GM13976 (cell line): ENCODE data around the gene OR13G1.

Experiments
- DNase-seq: peaks from one replicate; pipeline ENCODE4 v3.0.0; 2012; ENCODE audit warnings: low spot score
- CTCF ChIP-seq: IDR thresholded peaks from 2 replicates; pipeline ENCODE4 v1.5.1; 2012; ENCODE audit warnings: borderline replicate concordance, mild to moderate bottlenecking; ENCODE audit not compliant: insufficient read depth; ENCODE audit errors: extremely low read depth, missing control alignments, control extremely low read depth
- in situ Hi-C: fragments of 300-500 bp; cut with MboI; formaldehyde crosslinking; loops from one replicate; pipeline ENCODE4 v1.12.0; 2022; ENCODE audit warnings: low sequenced_read_pairs, mixed read lengths, inconsistent platforms; ENCODE audit not compliant: unreplicated experiment

OR13G1 gene

DNA sequence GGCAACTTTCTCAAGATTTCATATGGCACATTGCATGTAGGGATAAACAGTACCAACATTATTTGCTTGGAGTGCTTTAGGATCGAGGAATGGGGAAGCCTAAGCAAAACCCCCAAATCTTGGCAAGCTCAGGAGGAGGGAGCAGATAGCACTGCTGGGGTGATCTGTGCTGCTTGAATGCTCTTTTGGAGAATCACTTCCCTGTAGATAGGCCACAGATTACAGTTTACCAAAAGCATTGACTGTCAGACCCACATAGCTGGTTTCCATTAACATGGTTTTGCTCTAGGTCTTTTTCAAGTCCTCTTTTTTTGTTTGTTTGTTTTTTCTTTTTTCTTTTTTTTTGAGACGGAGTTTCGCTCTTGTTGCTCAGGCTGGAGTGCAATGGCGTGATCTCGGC lies 36.8 kb downstream of the OR13G1 start:
- no peak for TF ChIP-seq CTCF
- in situ Hi-C loops: no loop called here
- DNase-seq: no peak

- TF ChIP-seq CTCF: no peak
- no peak for DNase-seq
- in situ Hi-C loops: no loop called here
Measured at GRCh38 chr1:247639381-247639981, 40.1 kb downstream of the OR13G1 start.

GRCh38 chr1:247638781-247639180 lies 40.8 kb downstream of the OR13G1 start:
- no peak for DNase-seq
- no peak for TF ChIP-seq CTCF
- in situ Hi-C loops: no loop called here

DNA sequence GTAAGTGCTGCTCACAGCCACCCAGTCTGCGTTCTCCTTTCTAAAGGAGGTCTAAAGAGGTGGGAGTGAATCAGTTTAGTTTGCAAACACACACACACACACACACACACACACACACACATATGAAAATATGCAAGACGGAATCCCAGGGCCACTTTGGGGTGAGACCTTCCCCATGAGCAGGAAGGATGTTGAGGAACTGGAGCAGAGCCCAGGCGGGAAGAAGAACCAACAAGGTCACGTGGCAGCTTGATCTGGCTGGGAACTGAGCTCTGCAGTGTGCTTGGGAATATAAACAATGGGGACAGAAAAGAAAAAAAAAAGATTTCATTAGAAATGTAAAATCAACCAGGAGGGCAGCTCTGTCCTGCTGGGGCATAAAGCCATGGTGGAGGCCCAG lies 41.5 kb downstream of the OR13G1 start:
- no peak for DNase-seq
- in situ Hi-C loops: no loop called here
- no peak for TF ChIP-seq CTCF

DNA sequence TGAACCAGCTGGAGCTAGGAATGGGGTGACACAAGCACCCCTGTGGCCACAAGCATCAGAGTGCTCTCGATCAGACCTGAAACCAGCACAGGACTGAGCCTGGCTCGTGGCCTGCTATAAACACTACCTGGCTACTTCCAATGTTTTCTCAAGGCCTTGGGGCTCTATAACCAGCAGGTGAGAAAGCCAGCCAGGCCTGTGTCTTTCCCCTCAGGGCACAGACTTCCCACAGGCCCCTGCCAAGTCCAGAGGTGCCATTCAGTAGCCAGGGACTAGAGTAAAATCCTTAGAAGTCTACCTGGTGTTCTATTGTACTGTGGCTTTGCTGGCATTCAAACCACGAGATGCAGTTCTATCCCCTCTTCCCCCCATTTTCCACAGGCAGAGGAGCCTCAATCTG lies 51.6 kb downstream of the OR13G1 start:
- in situ Hi-C loops: no loop called here
- TF ChIP-seq CTCF: no peak
- no peak for DNase-seq
